Dermis microvascular lymphatic vessel endothelial cell (primary cell): ENCODE results near the gene PHF13. TPM values are rescaled to one million over a fixed set of nuclear protein-coding genes. Genes with fewer than 3 reads are reported as not detected.
A peak's percentile ranks its signal among the peaks of the same experiment; 100 is the strongest.
"Not testable (repeated sequence)": the region's sequence is repeated elsewhere in the genome, so short reads cannot be mapped to it uniquely, and the experiment has no call there.

Source experiments
- DNase-seq, 2 donors: peaks; one replicate each; pipeline versions ENCODE4 v3.0.0 to v3.0.0-alpha.2; 2010; ENCODE audit warnings: low read depth in 2 of 2
- total RNA-seq: library from RNA; depleted of rRNA; stranded (reverse); fragments of >200 nt; gene quantifications from 2 replicates; pipeline ENCODE4 v1.2.1, GENCODE V29; 2014

Gene PHF13
- total RNA-seq, 1 donor from 2014 or later, result 7.2 TPM

- no peak for DNase-seq
Measured at GRCh38 chr1:6628971-6629479, 15.5 kb downstream of the PHF13 start.

DNA sequence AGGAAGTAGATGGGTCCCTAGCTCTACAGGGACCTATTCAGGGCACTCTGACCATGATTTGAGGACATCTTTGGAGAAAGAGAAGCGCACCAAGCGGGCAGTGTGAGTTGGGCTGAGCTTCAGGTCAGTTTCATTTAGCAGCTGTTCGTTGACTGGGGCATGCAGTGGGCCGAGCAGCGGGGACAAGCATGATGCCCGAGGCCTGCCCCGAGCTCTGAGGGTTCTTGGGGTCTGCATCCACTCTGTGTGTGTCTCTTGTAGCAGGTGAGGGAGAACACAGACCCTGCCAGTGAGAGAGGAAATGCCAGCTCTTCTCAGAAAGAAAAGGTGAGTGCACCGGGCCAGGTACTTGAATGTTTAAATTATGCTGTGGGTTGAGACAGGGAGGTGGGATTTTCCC, 16.5 kb downstream of the PHF13 start:
- DNase-seq, result no peak

GRCh38 chr1:6631058-6631457, 17.5 kb downstream of the PHF13 start:
- no peak for DNase-seq

GRCh38 chr1:6632588-6633514, 19.3 kb downstream of the PHF13 start:
- no peak for DNase-seq

DNA sequence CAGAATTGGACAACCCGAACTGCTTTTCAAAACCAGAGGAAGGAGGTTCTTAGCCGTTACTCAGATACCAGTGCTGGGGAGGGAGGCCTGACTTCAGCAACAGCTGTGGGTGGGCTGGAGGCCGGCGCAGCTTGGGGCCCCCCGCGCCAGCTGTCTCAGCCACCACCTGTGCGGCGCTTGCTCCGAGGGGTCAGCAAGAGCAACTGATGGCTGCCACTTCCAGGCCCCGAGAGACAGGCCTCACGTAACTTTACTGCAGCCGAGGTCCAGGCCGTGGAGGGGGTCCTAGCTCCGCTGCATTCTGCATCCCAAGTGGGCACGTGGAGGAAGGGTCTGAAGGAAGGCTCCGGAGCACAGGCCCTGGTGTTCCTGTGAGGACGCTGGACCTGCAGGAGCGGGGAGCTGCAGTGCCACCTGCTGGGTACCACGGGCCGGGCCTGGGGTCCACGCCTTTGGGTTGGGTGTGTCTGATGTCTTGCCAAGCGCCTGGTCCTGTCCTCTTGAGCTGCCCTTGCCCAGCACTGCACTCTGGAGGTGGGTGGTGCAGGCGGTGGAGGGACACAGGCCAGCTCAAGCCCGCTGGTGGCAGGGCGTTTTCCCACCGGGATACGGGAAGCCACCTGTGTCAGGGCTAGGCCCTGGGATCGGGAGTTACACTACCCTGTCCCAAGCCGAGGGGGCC, 21.0 kb downstream of the PHF13 start:
- peak; percentile 34 to 66 for DNase-seq

- no peak for DNase-seq
Measured at GRCh38 chr1:6635161-6635909, 21.8 kb downstream of the PHF13 start.

DNA sequence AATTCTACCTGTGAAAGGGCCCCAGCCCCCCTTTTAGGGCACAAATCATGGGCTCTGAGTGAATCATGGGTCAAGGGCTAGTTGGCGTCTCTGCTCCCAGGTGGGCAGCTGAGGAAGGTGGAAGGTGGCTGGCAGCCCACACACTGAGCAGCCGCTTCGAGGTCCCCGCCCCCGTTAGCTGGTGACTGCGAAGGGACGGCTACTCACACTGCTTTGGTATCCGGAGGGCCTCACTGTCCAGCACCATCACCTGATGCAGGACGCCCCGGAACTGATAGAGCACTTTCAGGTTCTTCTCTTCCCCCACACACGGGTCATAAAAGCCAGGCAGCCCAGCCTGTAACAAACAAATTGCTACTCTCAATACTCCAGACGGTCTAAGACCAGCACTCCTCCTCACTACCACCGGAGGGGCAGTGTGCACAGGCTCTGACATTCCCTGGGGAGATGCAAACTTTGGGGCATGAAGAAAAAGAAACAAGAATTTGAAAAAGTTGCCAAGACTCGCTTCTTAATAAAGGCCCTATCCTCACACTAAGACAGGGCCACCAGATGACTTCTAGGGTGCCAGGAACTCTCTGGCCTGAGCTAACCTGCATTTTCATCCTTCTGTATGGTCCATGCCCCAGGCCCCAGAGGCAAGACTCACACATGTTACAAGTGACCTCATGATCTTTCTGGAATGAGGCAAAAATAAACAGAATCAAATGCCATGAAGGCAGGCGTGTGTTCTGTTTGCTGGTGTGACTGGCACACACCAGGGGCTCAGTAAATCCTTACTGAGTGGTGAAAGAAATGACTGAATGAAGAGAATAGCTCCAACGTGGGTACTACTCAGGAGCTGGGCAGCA, 22.6 kb downstream of the PHF13 start:
- no peak for DNase-seq

DNA sequence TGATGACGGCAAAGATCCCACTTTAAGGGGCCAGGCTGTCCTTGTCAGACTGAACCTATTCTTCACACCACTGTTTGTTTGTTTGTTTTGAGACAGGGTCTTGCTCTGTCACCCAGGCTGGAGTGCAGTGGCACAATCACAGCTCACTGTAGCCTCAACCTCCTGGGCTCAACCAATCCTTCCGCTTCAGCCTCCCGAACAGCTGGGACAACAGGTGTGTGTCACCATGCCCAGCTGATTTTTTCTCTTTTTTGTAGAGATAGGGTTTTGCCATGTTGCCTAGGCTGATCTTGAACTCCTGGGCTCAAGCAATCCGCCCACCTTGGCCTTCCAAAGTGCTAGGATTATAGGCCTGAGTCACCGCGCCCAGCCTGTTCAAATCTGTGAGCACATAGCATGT, 23.2 kb downstream of the PHF13 start:
- not testable (repeated sequence) for DNase-seq

DNA sequence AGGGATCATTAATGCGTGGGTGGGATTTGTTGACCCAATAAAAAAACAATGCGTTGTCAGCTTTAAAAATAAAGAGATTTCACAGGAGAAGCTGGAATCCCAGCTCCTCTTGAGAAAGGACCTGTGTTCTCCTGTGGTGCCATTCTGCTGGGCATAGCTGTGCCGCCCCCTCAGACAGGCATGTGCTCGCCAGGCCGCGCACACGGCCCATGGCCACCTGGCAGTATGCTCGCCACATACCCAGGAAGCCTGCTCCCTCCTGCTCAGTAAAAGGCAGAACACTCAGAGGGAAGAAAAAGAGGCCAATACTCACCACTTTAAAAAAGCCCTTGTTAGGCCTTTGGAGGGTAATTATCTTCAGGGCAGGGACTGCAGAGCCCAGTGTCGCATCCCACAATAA, 24.2 kb downstream of the PHF13 start:
- no peak for DNase-seq

DNA sequence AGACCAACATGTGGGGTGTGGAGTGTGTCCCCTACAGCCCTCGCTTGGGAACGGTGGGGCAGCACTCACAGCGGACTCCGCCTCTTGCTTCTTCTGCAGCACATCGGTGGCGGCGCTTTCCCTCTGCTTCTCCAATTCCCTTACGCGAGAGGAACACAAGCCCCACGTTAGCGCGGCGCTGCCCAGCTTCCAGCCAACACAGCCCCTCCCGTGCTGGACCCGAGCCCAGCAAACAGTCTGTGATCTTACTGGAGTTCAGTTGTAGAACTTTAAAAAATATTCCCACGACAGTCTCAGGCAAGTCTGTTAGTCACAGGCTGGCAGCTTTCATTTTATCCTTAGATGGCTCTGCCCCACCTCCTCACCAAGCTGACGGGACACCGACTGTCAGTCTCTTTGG, 24.7 kb downstream of the PHF13 start:
- no peak for DNase-seq

DNA sequence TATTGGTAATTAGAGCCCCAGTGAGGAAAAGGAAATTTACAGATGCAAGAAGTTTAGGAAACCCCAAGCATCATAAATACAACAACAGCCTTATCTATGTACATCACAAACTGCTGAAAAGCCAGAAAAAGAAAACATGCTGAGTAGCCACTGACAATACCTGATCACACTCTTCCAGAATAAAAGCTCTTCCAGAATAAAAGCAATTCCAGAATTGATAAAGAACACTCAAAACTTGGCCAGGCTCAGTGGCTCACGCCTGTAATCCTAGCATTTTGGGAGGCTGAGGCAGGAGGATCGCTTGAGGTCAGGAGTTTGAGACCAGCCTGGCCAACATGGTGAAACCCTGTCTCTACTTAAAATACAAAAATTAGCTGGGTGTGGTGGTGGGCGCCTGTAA, 27.3 kb downstream of the PHF13 start:
- not testable (repeated sequence) for DNase-seq

GRCh38 chr1:6645018-6645417, 31.5 kb downstream of the PHF13 start:
- no peak for DNase-seq

- peak; percentile 32 to 65 for DNase-seq
Measured at GRCh38 chr1:6646499-6647148, 33.1 kb downstream of the PHF13 start.

- DNase-seq, result no peak
Measured at GRCh38 chr1:6648556-6648955, 35.0 kb downstream of the PHF13 start.

GRCh38 chr1:6651909-6652308, 38.4 kb downstream of the PHF13 start:
- no peak for DNase-seq

DNA sequence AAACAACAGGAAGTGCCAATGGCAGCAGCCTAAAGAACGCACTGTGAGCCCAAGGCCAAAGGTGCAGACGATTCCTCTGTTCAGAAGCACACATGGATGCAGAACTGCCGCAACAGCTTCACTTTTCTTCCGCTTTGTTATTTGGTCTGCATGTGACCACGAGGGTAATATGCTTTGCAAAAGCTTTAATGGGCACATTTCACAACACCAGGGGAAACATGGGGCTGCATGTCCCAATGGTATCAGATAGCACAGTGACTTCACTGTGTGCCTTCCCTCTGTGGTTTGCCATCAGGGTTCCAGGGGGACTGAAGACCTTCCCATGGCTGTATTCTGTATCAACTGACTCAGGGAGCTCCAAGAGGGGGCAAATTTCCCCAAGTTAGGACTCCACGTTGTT, 39.5 kb downstream of the PHF13 start:
- DNase-seq, result no peak

DNA sequence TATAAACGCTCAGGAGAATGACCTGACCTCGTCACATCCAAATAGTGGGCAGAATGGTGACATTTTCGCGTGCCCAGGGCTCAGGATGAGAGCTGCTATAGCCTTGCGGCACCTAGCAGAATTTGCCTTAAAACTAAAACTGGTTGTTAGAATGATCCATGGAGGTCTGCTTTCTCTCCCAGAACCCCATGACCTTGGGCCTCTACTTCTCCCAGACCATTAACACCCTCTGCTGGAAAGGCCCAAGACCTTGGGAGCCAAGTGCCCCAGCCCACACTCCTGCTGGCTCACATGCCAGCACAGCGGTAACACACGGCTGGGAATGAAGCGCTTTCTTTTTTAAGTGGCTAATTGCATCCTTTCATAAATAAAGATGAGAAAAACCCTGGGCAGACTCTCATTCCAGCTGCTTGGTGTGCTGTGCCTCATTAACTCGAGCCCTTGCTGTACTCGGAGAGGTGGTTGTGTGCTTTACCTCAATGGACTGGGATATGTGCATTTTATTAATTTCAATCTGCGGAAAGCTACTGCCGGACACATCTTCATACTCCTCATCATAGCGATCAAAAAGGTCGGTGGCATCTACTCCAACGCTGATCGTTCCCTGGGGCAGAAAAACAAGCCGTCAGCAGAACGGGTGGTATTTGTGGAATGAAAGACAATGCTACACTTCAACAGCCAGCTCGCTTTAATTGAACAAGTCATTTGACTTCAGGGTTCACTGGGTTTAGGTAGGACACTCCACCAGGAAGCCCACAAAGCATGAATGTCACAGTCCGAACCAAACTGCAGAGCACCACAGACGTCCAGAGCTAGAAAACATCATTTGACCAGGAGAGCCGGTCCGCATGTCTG, 40.1 kb downstream of the PHF13 start:
- DNase-seq, result no peak

DNA sequence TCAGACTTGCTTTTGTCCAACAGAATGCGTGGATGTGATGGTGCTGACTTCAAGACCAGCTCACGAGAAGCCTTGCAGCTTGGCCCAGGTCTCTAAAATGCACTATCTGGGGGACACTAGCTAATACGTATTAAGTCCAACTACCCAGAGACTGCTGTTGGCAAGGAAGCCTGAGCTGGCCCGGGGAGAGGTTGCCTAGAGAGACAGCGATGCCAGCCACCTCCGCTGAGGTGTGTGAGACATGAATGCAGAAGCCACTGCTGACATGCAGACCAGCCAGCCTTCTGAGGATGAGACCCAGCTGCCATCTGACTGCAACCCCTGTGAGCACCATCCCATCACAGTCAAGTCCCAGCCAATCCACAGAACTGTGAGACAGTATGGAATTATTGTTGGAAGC, 43.6 kb downstream of the PHF13 start:
- DNase-seq, result no peak

DNA sequence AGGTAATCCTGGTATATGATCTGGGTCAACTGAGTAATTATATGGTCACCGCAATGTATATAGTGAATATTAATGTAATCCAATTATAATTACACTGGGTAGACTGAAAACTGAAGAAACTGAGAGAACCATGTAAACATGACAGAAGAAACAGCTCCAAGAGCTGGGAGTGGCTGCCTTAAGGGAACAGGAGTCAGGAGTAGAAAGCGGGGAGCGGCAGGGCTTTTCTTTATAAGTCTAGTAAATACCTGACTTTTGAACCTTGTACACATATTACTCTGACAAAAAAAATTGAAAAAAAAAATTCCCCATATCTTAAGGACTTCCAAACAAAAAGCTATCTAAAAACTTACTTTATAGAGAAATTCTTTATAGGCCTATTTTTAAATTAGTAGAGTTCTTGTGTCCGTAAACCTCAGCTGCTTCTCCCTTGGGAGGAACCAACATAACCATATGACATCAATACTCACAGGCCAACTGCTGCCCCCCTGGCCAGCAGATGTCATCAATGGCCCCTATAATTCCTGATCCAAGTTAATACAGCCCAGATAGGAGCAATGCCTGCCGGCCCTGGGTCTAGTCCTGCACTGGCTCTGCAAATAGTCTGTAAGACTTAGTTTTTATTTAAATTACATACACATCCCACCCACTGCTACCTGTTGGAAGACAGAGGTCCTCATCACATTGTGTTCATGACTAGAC, 45.0 kb downstream of the PHF13 start:
- DNase-seq, result no peak
